ENCODE data around the gene ADGRL1.
"Not testable (repeated sequence)": the region's sequence is repeated elsewhere in the genome, so short reads cannot be mapped to it uniquely, and the experiment has no call there.

Gene ADGRL1

DNA sequence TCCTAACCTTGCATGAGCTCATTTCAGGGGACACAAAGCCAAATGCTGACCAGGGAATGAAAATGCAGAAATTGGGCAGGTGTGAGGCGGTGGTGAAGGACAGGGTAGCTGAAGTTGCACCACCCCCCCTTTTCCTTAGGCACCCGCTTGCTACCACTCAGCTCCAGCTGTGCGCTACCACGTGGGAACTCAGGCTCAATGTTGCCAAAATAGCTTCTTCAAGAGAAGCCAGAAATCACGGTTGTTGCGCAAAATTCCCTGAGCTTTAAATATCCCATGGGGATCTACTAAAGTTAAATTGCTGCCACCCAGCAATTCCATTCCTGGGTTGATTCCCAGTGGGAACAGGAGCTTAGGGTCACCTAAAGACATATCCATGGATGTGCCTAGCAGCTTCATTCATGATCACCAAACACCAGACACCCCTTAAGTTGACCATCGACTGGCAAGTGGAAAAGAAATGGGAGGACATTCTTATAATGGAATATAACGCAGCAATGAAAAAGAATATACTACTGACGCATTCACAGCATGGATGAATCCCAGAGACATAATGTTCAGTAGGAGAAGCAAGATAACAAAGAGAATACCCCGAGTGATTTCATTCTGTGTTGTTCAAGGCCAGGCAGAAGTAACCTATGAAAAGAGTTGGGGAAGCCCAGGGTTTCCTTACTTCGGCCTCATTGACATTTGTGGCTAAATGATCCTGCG is 12.8 kb upstream of the ADGRL1 start:
- DNase-seq, result no peak

DNA sequence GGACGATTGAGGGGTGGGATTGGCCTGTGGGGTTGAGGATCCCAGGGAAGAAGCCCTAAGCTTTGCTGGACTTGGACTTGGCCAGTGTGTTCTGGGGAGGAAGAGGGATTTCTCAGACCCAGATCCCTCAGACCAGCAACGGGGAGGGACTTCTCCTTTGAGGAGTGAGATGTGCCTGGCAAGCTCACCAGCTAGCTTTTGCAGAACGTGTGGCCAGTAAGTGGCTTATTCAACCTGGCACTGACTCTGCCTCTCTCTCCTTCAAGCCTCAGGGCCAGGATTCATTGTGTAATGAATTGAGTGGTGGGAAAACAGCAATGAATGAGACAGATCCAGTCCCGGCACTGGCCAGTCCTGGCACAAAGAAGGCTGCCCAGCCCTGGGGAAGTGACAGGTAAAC is 11.9 kb upstream of the ADGRL1 start:
- not testable (repeated sequence) for DNase-seq

DNA sequence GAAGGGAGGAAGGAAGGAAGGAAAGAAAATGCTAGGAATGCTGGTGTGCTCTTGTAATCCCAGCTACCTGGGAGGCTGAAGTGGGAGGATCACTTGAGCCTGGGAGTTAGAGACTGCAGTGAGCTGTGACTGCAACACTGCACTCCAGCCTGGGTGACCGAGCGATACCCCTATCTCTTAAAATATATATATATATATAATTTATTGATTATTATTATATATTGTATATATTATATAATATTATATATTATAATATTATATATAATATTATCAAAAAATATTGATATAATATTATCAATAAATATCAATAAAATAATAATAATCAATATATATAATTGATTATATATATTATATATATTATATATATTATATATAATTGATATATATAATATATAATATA is 8.6 kb upstream of the ADGRL1 start:
- no peak for DNase-seq

DNA sequence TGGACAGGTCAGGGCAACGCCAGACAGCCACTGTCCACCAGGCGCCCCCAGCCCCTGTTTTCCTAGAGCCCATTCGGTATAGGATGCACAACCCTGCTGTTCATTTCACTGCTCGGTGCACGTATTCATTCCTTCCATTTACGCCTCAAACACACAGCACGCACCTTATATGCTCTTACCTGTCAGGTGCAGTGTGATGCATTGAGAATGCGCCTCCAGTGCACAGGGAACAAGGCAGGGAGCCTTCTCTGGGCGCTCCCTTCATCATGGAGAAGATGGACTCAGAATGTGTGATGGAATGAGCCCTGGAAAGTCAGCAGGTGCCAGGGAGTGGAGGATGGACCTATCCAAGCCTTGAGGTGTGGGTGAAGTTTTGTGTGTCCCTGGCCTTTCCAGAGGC is 4.2 kb upstream of the ADGRL1 start:
- DNase-seq, result not testable (repeated sequence)

DNA sequence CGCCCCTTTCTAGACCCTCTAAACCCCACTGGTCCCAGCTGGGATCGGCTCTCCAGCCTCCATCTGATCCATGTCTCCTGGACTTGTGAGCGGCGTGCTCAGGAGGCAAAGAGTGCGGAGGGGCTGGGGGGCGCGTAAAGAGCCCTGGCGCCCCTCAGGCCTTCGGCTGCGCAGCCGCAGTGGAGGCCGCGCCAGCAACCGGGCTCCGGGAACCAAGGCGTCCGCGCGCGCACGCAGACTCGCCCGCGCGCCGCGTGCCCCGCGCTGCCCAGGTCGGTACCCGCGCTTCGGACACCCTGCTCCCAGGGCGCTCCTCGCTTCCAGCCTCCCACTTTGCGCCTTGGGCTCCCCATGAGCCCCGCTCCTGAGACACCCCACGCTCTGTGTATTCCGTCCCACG is 3.4 kb upstream of the ADGRL1 start:
- DNase-seq, result peak; percentile 66

DNA sequence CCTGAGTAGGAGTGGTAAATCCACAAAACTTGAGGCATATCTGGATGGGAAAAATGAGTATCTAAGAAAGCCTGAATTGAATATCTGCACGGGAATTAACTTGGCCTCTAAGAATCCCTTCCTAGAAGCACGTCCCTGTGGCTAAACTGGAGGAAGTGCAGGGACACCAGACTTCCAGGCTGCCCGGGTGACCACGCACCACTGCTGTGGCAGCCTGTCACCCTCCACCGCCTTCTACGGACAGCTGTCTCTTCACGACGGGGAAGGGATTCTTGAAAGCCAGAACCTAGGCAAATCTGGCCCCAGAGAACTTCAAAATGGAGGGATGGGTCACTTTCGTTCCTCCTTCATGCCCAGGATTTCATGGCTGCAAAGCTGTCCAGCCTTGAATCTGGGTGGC is 2.5 kb upstream of the ADGRL1 start:
- not testable (repeated sequence) for DNase-seq

DNA sequence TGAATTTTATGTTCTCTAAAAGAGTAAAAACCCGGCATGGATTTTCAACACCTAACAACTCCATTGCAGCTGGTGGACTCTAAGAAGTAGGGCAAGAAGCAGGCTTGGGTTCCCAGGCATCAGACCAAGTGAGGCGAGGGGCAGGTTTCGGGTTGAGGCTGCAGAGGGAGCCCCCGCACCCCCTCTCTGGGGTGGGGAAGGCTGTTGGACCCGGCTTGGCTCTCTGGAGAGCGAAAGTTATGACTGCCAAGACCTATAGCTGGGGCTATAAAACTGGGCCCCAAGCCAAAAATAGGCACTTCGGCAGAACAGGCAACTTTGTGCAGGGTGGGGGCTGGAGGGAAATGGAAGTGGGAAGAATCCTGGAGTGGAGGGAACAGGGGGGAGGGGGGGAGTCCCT is 1.8 kb upstream of the ADGRL1 start:
- DNase-seq, result peak; percentile 61

DNA sequence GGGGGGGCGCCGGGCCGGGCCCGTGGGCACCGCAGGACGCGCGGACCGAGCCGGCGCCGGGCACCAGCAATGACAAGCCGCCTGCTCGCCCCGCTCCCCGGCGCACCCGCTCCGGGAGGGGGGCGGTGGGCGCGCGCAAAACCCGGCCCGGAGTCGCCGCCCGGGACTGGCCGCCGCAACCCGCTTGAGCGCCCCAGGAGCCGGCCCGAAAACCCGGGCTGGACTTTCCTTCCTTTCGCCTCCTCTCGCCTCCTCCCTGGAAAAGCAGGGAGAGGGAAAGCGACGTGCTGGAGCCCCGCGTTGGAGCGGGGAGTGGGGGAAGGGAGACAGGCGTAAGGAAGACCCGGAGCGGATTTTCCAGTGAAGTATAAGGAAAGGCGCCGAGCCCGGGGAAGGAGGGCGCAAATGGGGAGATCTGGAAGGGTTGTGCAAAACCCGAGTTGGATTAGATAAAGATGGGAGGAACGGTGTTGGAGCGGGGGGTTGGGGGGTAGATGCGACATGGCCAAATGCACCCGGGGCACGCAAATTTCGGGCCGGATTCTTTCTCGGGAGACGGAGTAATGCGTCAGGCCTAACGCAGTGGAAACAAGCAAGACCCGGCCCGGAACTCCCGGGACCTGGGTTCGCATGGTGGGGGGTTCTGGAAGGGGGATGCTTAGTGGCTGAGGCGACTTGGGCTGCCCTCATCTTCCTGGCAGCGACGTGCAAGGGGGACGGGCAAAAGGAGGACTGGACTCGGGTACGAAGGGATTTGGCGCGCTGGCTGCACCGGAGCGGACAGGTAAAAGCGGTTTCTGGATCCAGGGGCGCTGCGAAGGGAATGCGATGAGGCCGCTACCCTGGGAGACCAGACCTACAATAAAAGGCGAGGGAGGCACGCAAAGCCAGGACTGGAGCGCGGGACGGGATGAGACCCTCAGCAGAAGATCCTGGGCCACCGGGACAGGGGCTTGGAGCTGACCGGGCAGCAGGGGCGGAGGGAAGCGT is 1.1 kb upstream of the ADGRL1 start:
- DNase-seq, result peak; percentile 97

DNA sequence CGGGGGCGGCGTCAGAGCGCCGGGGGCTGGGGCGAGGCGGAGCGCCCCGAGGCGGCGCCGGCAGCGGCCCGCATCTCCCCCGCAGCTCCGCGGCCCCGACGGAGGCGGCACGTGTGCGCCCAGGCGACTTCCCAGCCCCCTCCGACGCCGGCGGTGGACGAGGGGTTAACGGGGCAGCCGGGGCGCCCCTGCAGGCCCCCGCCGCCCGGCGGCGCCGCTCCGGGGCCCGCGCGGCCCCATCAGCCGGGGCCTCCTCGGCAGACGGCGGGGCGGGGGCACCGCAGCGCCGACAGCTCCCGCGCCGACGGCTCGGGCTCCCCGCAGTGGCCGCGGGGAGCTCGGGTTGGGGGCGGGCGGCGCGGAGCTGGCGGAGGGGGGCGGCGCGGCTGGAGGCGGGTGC is 339 bp upstream of the ADGRL1 start:
- not testable (repeated sequence) for DNase-seq

DNA sequence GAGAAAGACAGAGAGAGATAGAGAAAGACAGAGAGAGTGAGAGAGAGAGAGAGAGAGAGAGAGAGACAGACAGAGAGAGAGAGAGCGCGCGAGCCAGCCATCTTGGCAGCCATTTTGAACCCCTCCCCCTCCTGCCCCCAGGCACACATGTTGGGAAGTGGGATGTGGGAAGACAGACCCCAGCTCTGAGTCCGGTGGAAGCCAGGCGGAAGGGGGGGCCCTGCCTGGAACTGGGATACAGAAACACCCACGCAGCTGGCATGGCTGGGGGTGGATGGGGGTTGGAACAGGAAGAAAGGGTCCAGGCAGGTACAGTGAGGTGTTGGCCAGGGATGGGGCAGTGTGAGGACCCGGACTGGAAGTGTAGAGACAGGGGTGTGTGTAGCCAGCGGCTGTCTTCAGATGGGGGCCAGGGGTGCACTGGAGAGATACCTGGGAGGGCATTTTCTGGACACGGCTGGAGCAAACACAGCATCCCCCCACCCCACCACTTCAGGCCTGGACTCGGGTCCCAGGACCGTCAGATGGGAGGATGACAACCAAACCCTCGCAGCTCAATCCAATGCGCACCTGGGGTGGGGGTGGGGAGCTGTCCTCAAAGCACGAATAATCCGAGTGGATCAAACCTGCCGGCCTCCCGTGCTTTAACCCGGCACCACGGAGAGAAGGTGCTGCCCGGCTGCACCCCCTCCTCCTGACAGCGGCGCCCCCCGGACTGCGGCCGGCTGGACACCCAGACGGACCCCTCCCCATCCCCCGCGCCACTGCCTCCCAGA is 1.1 kb downstream of the ADGRL1 start:
- peak; percentile 58 for DNase-seq

DNA sequence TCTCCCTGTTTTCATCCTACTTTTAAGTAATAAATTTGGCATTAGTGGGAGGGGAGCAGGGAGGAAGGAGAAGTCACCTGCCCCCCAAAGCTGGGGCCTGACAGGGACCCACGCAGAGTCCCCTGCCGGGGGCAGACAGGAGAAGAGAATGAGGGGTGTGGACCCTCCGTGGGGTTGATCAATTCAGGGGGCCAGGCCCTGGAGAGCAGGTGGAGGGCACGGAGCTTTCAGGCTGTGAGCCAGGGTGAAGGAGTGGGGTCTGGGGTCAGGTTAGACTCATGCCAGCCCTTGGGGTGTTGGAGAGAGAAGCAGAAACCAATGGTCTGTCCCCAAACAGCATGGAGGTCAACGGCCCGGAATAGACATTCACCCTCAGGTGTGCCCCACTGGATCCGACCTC is 1.8 kb downstream of the ADGRL1 start:
- DNase-seq, result not testable (repeated sequence)

DNA sequence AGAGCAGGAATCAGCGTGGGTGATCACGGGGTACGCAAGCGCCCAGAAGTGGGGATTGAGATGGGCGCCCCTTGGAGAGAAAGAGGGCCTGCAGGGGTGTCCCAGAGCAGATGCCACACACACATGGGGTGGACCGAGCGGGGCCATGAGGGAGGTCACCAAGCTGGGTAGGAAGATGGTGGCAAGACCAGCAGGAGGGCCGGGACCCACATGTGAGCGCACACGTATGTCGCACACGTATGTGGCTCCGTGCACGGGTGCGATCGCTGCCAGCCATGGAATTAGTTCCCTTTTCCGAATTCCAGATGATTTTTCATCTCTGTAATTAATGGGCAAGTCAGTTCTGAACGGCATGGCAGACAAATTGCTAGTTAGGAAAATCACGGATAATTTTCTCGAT is 2.2 kb downstream of the ADGRL1 start:
- not testable (repeated sequence) for DNase-seq

DNA sequence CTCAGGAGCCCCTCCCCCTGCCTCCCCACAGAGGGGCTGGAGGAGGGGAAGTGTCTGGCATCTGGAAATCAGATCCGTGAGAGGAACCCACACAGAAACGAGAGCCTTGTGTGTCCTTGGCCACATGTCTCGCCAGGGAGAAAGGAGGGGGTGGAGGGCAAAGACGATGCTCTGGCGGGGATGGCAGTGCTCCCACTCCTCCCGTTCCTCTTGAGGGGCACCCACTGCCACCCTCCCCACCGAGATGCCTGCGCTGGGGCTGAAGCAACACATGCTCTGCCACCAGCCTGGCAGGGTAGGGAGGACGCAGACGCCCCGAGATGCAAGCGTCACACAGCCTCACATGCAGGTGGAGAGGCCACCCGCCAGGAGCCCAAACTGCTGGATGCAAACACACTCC is 2.8 kb downstream of the ADGRL1 start:
- no peak for DNase-seq

DNA sequence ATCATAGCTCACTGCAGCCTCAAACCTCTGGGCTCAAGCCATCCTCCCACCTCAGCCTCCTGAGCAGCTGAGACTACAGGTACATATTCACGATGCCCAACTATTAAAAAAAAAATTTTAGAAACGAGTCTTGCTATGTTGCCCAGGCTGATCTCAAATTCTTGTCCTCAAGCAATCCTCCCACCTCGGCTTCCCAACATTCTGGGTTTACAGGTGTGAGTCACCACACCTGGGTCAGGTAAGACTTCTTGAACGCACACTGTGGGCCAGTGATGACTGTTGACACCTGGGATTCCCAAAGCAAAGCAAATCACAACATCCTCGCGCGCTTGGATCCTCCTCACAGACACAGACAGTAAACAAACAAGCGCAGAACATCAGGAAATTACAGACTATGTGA is 4.5 kb downstream of the ADGRL1 start:
- DNase-seq, result not testable (repeated sequence)

DNA sequence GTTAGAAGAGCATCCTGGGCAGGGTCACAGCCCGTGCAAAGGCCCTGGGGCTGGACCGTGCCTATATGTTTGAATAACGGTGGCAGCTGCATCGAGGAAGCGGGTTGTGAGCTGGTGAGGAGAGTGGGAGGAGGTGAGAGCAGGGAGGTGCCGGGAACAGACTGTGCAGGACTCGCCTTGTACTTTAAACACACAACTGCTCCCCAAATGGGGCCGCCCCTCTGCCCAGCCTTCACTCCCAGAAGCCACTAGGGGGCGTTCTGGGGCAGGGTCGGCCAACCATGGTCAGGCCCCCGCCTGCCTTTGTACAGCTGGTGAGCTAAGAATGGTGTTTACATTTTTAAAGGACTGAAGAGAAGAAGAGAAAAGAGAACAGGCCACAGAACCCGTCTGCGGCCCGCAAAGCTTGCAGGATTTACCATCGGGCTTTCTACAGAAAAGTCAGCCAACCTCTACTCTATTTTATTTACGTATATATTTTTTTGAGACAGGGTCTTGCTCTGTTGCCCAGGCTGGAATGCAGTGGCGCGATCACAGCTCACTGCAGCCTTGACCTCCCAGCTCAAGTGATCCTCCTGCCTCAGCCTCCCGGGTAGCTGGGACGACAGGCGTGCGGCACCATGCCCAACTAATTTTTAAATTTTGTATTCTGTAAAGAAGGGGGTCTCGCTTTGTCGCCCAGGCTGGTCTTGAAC is 5.7 kb downstream of the ADGRL1 start:
- DNase-seq, result not testable (repeated sequence)

DNA sequence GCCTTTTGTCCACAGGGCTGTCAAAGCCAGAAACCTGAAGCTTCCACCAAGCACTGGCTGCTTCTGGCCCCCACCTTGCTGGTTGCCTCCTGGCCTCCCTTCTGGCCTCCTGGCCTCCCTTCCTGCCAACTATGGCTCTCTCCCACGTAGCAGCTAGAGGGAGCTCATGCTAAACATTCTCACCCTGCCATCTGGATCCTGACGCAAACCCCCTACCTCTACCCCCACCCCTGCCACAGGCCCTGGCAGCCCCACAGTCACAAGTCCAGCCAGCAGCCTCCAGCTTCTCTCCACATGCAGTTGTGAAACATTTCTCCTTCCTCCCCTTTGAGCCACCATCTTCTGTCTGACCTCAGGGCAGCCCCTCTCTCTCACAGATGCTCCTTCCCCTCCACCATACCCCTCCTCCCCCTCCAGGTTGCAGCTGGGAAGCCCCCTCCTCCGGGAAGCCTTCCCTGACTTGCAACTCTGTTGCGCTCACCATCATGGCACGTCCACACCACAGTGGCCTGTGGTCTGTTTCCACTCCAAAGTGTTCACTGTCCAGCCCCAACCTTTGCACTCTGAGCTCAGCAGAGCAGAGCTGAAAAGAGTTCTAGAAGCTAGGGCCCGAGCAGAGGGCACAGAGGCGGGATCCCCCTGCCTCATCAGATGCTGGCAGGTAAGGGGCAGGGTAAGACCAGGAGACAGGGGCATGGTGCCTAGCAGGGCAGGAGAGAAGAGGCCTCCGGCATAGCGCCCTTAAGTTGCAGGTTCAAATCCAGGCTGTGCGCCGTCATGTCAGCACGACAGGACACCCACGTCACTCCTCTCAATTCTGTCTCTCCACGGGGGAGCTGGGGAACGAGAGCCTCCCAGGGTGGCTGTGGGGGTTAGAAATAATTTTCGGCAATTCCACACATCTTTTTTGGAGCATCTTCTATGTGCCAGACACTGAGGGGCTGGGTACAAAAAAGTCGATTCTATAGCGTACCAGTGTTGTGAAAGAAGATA is 7.3 kb downstream of the ADGRL1 start:
- DNase-seq, result no peak

DNA sequence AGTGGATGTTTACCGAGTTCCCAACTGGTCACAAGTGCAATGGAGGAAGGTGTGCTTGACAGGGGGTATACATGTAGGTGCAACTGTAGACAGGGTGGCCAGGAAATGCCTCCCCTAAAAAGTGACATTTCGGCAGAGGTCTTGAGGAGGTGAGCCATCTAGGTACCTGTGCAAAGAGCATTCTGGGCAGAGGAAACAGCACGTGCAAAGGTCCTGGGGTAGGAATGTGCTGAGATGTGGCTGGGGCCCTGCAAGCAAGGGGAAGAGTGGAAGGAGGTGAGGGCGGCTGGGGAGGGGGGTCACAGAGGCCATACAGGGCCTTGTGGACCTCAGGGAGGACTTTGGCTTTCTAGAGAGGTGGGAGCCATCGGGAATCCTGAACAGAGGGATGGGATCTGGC is 8.1 kb downstream of the ADGRL1 start:
- DNase-seq, result no peak

DNA sequence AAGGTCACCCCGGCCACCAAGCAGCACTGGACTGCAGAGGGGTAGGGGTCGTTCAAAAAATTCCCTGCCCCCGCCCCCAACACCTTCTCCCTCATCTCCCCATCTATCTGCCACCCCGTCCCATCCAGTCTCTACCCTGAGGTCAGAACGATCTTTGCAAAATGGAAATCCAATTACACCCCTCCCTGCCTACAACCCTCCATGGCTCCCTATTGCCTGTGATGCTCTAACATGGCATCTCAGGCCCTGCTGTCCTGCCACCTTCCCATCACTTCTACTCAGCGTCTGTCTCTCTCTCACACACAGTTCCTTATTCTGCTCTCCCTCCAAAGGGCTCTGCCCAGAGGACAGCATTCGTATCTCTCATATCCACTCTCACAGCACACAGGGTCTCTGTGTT is 8.7 kb downstream of the ADGRL1 start:
- DNase-seq, result not testable (repeated sequence)

DNA sequence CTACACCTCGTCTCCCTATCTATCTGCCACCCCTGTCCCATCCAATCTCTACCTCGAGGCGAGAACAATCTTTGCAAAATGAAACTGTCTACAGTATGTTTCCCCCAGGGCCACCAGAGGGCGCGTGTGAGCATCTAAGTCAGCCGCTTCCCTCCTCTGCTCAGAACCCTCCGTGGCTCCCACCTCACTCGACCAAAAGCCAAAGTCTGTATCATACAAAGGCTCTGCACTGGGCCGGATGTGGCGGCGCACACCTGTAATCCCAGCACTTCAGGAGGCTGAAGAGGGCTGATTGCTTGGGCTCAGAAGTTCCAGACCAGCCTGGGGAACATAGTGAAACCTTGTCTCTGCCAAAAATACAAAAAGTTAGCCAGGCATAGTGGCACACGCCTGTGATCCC is 9.9 kb downstream of the ADGRL1 start:
- not testable (repeated sequence) for DNase-seq

DNA sequence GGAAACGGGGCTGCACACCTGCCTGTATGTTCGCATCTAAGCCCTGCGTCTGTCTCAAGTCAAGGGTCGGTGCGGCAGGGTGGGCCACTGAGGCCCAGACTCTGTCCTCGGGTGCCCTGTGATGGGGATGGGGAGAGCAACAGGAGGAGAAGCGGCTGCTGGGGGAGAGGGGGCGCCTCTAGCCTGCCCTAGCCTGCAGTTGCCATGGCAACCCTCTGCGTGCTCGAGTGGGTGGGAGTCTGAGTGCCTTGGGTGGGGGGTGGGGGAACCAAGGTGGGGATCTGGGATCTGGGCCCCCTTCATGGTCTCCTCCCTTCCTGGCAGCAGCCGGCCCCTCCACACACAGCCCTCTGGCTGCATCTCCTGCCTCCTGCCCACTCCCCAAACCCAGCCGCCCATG is 10.8 kb downstream of the ADGRL1 start:
- DNase-seq, result not testable (repeated sequence)

DNA sequence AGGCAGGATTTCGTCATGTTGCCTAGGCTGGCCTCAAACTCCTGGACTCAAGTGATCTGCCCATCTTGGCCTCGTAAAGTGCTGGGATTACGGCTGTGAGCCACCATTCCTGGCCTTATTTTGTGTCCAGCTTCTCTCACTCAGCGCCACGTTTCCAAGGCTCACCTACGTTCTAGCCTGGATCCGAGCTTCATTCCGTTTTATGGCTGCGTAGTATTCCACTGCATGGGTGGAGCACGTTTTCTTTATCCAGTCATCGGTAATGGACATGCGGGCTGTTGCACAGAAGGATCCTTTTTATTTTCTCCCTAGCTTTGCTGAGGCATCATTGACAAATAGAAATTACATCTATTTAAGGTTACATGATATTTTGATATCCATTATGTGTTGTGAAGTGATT is 16.6 kb downstream of the ADGRL1 start:
- DNase-seq, result no peak
